Kidney epithelial cell (primary cell): ENCODE measurements around the gene LMBR1. TPM values are rescaled to one million over a fixed set of nuclear protein-coding genes. Genes with fewer than 3 reads are reported as not detected.

Source experiments
- DNase-seq: peaks from one replicate; pipeline ENCODE4 v3.0.0-alpha.2; 2010; ENCODE audit warnings: low read depth
- H3K27me3 ChIP-seq: 2 replicates; pipeline ENCODE4 v1.6.0; 2011; ENCODE audit warnings: low read length; ENCODE audit not compliant: control insufficient read depth, insufficient read depth
- H3K36me3 ChIP-seq: 2 replicates; pipeline ENCODE4 v1.5.1; 2011; ENCODE audit warnings: low read length; ENCODE audit not compliant: control insufficient read depth, insufficient read depth
- H3K4me3 ChIP-seq: 2 replicates; pipeline ENCODE4 v1.5.1; 2011; ENCODE audit warnings: low read depth, mild to moderate bottlenecking, control low read depth, low read length
- total RNA-seq: library from RNA; depleted of rRNA; stranded (reverse); fragments of >200 nt; gene quantifications from 2 replicates; pipeline ENCODE4 v1.2.3, GENCODE V29; 2015
- TF ChIP-seq, protein P1 (sequence below): IDR thresholded peaks from 2 replicates; pipeline ENCODE4 v1.5.1; 2011; ENCODE audit warnings: mild to moderate bottlenecking, moderate library complexity, low read length, control low read depth, inconsistent platforms; ENCODE audit not compliant: insufficient read depth, poor library complexity, severe bottlenecking

LMBR1 gene
- total RNA-seq, 1 donor from 2014 or later = 47.3 TPM

DNA sequence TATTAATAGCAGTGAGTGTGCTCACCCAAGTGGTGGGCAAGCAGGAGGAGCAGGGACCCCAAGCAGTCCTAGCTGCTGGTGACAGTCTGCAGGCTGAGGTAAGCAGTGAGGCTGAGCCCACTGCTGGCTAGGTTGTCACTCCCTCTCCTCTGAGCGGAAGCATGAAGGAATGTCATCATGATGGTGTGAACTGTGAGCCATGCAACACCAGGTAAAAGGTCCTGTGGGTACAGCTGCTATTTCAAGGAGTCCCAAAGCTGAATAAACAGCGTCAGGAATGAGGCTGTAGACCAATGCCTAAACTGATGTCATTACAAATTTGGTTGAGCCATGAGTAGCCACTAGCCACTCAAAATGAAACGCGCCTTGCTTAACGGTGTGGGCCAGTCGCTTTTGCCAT lies 126.3 kb downstream of the LMBR1 start:
- H3K4me3 ChIP-seq = no peak overlapping the region
- TF ChIP-seq, protein P1, sequence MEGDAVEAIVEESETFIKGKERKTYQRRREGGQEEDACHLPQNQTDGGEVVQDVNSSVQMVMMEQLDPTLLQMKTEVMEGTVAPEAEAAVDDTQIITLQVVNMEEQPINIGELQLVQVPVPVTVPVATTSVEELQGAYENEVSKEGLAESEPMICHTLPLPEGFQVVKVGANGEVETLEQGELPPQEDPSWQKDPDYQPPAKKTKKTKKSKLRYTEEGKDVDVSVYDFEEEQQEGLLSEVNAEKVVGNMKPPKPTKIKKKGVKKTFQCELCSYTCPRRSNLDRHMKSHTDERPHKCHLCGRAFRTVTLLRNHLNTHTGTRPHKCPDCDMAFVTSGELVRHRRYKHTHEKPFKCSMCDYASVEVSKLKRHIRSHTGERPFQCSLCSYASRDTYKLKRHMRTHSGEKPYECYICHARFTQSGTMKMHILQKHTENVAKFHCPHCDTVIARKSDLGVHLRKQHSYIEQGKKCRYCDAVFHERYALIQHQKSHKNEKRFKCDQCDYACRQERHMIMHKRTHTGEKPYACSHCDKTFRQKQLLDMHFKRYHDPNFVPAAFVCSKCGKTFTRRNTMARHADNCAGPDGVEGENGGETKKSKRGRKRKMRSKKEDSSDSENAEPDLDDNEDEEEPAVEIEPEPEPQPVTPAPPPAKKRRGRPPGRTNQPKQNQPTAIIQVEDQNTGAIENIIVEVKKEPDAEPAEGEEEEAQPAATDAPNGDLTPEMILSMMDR = no peak
- no peaks in the 10 kb centered on the region for H3K36me3 ChIP-seq
- DNase-seq = no peak
- H3K27me3 ChIP-seq = no peaks in the 10 kb centered on the region

DNA sequence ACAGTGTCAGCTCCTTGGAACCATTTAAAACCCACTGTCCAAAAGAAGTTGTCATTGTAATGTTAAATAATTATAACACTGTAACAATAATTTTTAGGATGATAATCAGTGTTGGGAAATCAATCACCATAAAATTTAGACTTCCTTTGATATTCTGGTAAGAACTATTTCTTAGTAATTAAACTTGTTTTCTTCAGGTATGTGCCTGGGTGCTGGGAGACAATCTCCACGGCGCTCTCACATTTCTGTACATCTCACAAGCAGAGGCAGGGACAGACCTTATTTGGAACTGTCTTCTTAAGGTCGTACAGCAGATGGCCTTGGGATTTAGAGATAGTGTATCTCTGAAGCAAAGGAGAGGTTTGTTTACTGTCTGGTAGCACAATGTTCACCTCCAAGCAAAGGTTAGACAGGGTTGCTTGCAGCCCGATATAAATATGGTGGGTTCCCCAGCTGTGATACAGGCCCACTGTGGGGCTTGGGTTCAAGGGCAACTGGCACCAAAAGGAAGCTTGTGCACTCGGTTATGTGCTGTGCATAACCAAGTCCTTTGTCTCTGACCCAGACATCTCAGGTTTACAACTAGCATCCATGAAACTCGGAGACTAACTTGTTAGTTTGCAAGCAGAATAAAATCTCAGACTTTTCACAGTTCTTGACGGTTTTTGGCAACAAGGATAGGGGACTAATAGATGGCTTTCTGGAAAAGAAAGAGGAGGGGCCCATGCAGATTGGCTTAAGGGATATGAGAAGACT lies 126.9 kb downstream of the LMBR1 start:
- H3K36me3 ChIP-seq = no peaks in the 10 kb centered on the region
- no peak overlapping the region for H3K4me3 ChIP-seq
- TF ChIP-seq, protein P1 = no peak
- H3K27me3 ChIP-seq = no peaks in the 10 kb centered on the region
- DNase-seq = no peak

DNA sequence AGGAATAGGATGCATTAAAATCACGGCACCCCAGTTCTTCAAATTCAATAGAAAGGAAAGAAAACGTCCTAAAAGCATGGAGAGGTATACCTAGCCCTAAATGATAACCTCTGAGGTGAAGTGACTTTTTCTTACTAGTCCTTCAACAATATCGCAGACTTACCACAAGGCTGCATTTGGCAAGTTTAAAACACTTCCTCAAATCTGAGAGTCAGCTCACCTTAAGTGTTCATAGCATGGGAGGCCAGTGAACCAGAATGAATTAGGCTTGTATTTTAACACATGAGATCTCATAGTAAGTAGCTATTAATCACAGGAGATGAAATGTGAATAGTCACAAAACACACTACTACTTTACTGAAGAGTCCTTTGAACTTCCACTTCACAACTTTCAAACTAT lies 128.2 kb downstream of the LMBR1 start:
- Histone ChIP-seq H3K27me3 (no peaks in the 10 kb centered on the region), H3K4me3 (no peak overlapping the region), H3K36me3 (no peaks in the 10 kb centered on the region)
- TF ChIP-seq, protein P1 = no peak
- DNase-seq = no peak

DNA sequence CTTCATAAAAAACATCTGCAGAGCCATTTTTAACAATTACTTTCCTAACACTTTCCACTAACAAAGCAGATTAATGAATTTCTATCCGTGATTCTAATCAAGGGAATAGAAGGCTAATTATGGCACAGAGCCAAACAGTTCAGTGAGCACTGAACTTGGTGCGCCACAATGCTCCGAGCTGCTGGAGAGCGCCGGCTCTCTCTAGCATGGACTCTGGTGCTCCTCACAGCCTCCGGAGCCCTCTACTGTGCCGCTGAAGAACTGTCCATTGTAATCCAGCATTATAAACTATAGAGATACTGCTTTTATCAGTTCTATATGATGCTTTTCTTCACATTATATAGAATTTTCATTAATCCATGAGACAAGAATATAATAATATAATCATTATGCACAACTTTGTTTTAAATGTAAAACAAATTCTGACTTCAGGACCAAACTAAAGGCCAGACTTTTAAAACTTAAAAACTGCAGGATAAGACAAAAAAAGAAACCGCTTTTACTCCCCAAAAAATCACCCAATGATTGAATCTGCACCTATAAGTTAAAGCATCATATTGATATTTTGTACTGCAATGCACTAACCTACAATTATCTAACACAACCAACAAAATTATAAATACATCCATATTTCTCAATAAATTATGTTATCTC lies 128.8 kb downstream of the LMBR1 start:
- DNase-seq = peak; percentile 5
- H3K4me3 ChIP-seq = no peak overlapping the region
- TF ChIP-seq, protein P1 = peak; percentile 84
- no peaks in the 10 kb centered on the region for H3K36me3 ChIP-seq
- no peaks in the 10 kb centered on the region for H3K27me3 ChIP-seq

DNA sequence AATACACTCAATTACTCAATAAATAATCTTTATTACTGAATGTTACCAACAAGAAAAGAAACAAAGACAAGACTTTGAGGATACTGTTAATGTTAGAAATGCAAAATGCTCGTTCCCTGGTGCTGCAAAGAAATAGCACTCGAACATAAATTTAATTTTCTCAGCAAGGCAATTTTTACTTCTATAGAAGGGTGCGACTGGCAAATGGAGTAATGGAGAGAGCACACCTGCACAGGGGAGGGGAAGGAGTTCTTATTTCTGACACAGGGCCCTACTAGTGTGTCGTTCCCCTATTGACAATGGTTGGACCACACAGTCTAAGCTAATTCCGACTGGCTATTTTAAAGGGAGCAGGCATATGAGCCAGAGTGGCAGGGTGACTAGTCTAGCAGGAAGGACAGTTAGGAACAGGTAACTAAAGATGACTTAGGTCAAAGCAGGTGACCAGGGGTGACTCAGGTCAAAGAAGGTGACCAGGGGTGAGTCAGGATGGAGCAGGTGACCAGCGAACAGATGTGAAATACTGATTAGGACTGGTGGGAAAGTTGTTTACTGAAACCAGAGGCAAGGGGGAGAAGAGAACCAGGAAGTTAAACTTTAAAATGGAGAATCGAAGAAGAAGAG lies 133.3 kb downstream of the LMBR1 start:
- Histone ChIP-seq H3K36me3 (no peaks in the 10 kb centered on the region), H3K4me3 (no peak overlapping the region), H3K27me3 (no peaks in the 10 kb centered on the region)
- TF ChIP-seq, protein P1 = no peak
- DNase-seq = no peak
